Stomach smooth muscle (tissue), 2 donors: ENCODE results near the gene GPR42.
"Not testable (repeated sequence)": the region's sequence is repeated elsewhere in the genome, so short reads cannot be mapped to it uniquely, and the experiment has no call there.

Source experiments
- H3K27ac ChIP-seq: one replicate; pipeline ENCODE4 v1.7.0; 2013; ENCODE audit warnings: mild to moderate bottlenecking, low read length, inconsistent platforms
- H3K27me3 ChIP-seq, 2 donors: one replicate each; pipeline ENCODE4 v1.7.0; 2013; ENCODE audit warnings: low read length in 2 of 2; ENCODE audit not compliant: insufficient read depth in 2 of 2, control insufficient read depth in 1 of 2
- H3K36me3 ChIP-seq, 2 donors: one replicate each; pipeline ENCODE4 v1.7.0; 2013; ENCODE audit warnings: low read length in 2 of 2; ENCODE audit not compliant: control insufficient read depth in 2 of 2, insufficient read depth in 2 of 2
- H3K4me1 ChIP-seq: one replicate; pipeline ENCODE4 v1.7.0; 2013; ENCODE audit warnings: low read length; ENCODE audit not compliant: control insufficient read depth, insufficient read depth
- H3K4me3 ChIP-seq, 2 donors: one replicate each; pipeline ENCODE4 v1.7.0; 2013; ENCODE audit warnings: low read length in 2 of 2
- H3K9ac ChIP-seq, 2 donors: one replicate each; pipeline ENCODE4 v1.7.0; 2013; ENCODE audit warnings: low read length in 2 of 2, mild to moderate bottlenecking in 1 of 2
- H3K9me3 ChIP-seq, 2 donors: one replicate each; pipeline ENCODE4 v1.7.0; 2013; ENCODE audit warnings: low read length in 2 of 2; ENCODE audit not compliant: control insufficient read depth in 2 of 2
- donor health status: healthy.
- donor health status: Pancreatic carcinoma.

GPR42 gene

GRCh38 chr19:35354898-35355297 lies 16.0 kb upstream of the GPR42 start:
- H3K36me3 ChIP-seq = no peaks in the 10 kb centered on the region
- no peaks in the 10 kb centered on the region for H3K4me1 ChIP-seq
- H3K27ac ChIP-seq = no peak overlapping the region
- H3K4me3 ChIP-seq = no peak overlapping the region
- H3K9ac ChIP-seq = no peak overlapping the region
- H3K27me3 ChIP-seq = peaks cover 11 to 17% of the 10 kb centered on the region in 2 donors
- no peaks in the 10 kb centered on the region for H3K9me3 ChIP-seq

GRCh38 chr19:35355791-35356460 lies 14.9 kb upstream of the GPR42 start:
- Histone ChIP-seq H3K4me1 (no peaks in the 10 kb centered on the region), H3K27me3 (peaks cover 8 to 17% of the 10 kb centered on the region in 2 donors), H3K4me3 (no peak overlapping the region), H3K27ac (no peak overlapping the region), H3K36me3 (no peaks in the 10 kb centered on the region), H3K9ac (no peak overlapping the region), H3K9me3 (no peaks in the 10 kb centered on the region)

GRCh38 chr19:35357867-35358573 lies 12.8 kb upstream of the GPR42 start, which contains the start of gene FFAR3:
Gene FFAR3, plus strand, starts transcription at chr19:35358460. Its CDS starts 431 bp downstream, at chr19:35358891.
- H3K27ac ChIP-seq = no peak within 1 kb of the TSS
- H3K4me1 ChIP-seq = no peaks in the 10 kb centered on the region
- no peaks in the 10 kb centered on the region for H3K36me3 ChIP-seq
- peaks cover 5 to 14% of the 10 kb centered on the region in 2 donors for H3K27me3 ChIP-seq
- no peak within 1 kb of the TSS for H3K4me3 ChIP-seq
- H3K9me3 ChIP-seq = no peaks in the 10 kb centered on the region
- no peak within 1 kb of the TSS for H3K9ac ChIP-seq

- H3K27ac ChIP-seq, H3K9ac ChIP-seq, H3K9me3 ChIP-seq, H3K4me1 ChIP-seq, H3K4me3 ChIP-seq, H3K36me3 ChIP-seq: not testable (repeated sequence)
- H3K27me3 ChIP-seq = peaks cover 5 to 14% of the 10 kb centered on the region in 2 donors
These were observed 12.0 kb upstream of the GPR42 start for GRCh38 chr19:35358834-35359233.

GRCh38 chr19:35359395-35359794 lies 11.5 kb upstream of the GPR42 start:
- H3K27me3 ChIP-seq = peaks cover 5 to 14% of the 10 kb centered on the region in 2 donors
- not testable (repeated sequence) for H3K9me3 ChIP-seq, H3K4me3 ChIP-seq, H3K27ac ChIP-seq, H3K36me3 ChIP-seq, H3K4me1 ChIP-seq, H3K9ac ChIP-seq

GRCh38 chr19:35360081-35360480 lies 10.8 kb upstream of the GPR42 start:
- peaks cover 5 to 12% of the 10 kb centered on the region in 2 donors for H3K27me3 ChIP-seq
- H3K4me1 ChIP-seq, H3K9me3 ChIP-seq, H3K27ac ChIP-seq, H3K9ac ChIP-seq, H3K4me3 ChIP-seq, H3K36me3 ChIP-seq: not testable (repeated sequence)

- H3K9me3 ChIP-seq = no peaks in the 10 kb centered on the region
- H3K27ac ChIP-seq = no peak overlapping the region
- H3K4me3 ChIP-seq = no peak overlapping the region
- no peak overlapping the region for H3K9ac ChIP-seq
- H3K27me3 ChIP-seq = peaks cover 0 to 8% of the 10 kb centered on the region in 2 donors
- H3K4me1 ChIP-seq = no peaks in the 10 kb centered on the region
- H3K36me3 ChIP-seq = no peaks in the 10 kb centered on the region
These were observed 9.9 kb upstream of the GPR42 start for GRCh38 chr19:35360880-35361420.

- Histone ChIP-seq H3K9ac (no peak overlapping the region), H3K9me3 (no peaks in the 10 kb centered on the region), H3K36me3 (no peaks in the 10 kb centered on the region), H3K27ac (no peak overlapping the region), H3K4me3 (no peak overlapping the region), H3K4me1 (no peaks in the 10 kb centered on the region), H3K27me3 (peaks cover 0 to 7% of the 10 kb centered on the region in 2 donors)
These were observed 8.4 kb upstream of the GPR42 start for GRCh38 chr19:35362261-35363000.

GRCh38 chr19:35363001-35363590 lies 7.8 kb upstream of the GPR42 start:
- no peaks in the 10 kb centered on the region for H3K36me3 ChIP-seq
- H3K4me1 ChIP-seq = no peaks in the 10 kb centered on the region

GRCh38 chr19:35363711-35364425 lies 7.0 kb upstream of the GPR42 start:
- no peak overlapping the region for H3K4me3 ChIP-seq

More at GRCh38 chr19:35363001-35363590, 7.8 kb upstream of the GPR42 start:
- no peaks in the 10 kb centered on the region for H3K9me3 ChIP-seq
- no peak overlapping the region for H3K4me3 ChIP-seq
- H3K9ac ChIP-seq = no peak overlapping the region
- peaks cover 0 to 6% of the 10 kb centered on the region in 2 donors for H3K27me3 ChIP-seq
- no peak overlapping the region for H3K27ac ChIP-seq

More at GRCh38 chr19:35363711-35364425, 7.0 kb upstream of the GPR42 start:
- no peaks in the 10 kb centered on the region for H3K4me1 ChIP-seq
- H3K27ac ChIP-seq = no peak overlapping the region
- peaks cover 0 to 3% of the 10 kb centered on the region in 2 donors for H3K27me3 ChIP-seq
- H3K9me3 ChIP-seq = no peaks in the 10 kb centered on the region
- no peak overlapping the region for H3K9ac ChIP-seq
- H3K36me3 ChIP-seq = no peaks in the 10 kb centered on the region
